BLaER1 treated with 17β-estradiol and CSF1 and Interleukin-3, amounts not matched to agents 10 nM and 100 nM (cell line): ENCODE results near the gene ARL4A.
"Not testable (repeated sequence)": the region's sequence is repeated elsewhere in the genome, so short reads cannot be mapped to it uniquely, and the experiment has no call there.

Experiments
- H3K27ac ChIP-seq, 11 experiments: shearing (Covaris generic); formaldehyde crosslinking; 2 replicates each; pipeline ENCODE4 v1.8.1; 2022
- H3K27me3 ChIP-seq, 11 experiments: shearing (Covaris generic); formaldehyde crosslinking; 2 replicates each; pipeline ENCODE4 v1.8.1; 2022
- H3K36me3 ChIP-seq, 11 experiments: shearing (Covaris generic); formaldehyde crosslinking; 2 replicates each; pipeline ENCODE4 v1.8.1; 2022
- H3K4me1 ChIP-seq, 10 experiments: shearing (Covaris generic); formaldehyde crosslinking; 2 replicates each; pipeline ENCODE4 v1.8.1; 2022
- H3K4me2 ChIP-seq, 11 experiments: shearing (Covaris generic); formaldehyde crosslinking; 2 replicates each; pipeline ENCODE4 v1.8.1; 2022
- H3K4me3 ChIP-seq, 10 experiments: shearing (Covaris generic); formaldehyde crosslinking; 2 replicates each; pipeline ENCODE4 v1.8.1; 2022
- H3K9ac ChIP-seq, 11 experiments: shearing (Covaris generic); formaldehyde crosslinking; 2 replicates each; pipeline ENCODE4 v1.8.1; 2022
- H3K9me3 ChIP-seq, 11 experiments: shearing (Covaris generic); formaldehyde crosslinking; replicated peaks in 1 of 11; 2 replicates each; pipeline ENCODE4 v1.8.1; 2022
- H4K20me1 ChIP-seq, 11 experiments: shearing (Covaris generic); formaldehyde crosslinking; 2 replicates each; pipeline ENCODE4 v1.8.1; 2022
- Cebpa-rat ChIP-seq, 11 experiments: shearing (Covaris generic); IDR thresholded peaks; 2 replicates each; pipeline ENCODE4 v1.8.1; 2022

Gene ARL4A

GRCh38 chr7:12686891-12687717 lies at the start of gene ARL4A:
TSS of gene ARL4A (plus strand) at chr7:12687633. CDS start at chr7:12688255, 622 bp downstream.
- no peak within 1 kb of the TSS for H3K9ac ChIP-seq
- peaks cover 15 to 18% (median 16%) of the 10 kb centered on the region in 11 experiments for H3K9me3 ChIP-seq
- H3K27ac ChIP-seq: no peak within 1 kb of the TSS
- TF ChIP-seq Cebpa-rat (IDR thresholded peaks at IDR 0.05): no peak
- no peaks in the 10 kb centered on the region for H3K36me3 ChIP-seq
- H4K20me1 ChIP-seq: no peaks in the 10 kb centered on the region
- no peak within 1 kb of the TSS for H3K4me3 ChIP-seq
- no peak within 1 kb of the TSS for H3K4me2 ChIP-seq
- no peaks in the 10 kb centered on the region for H3K27me3 ChIP-seq
- H3K4me1 ChIP-seq: peaks cover 0 to 16% (median 1%) of the 10 kb centered on the region in 10 experiments; a peak in 5 of 20 replicates

- H3K27ac ChIP-seq: peak overlapping the region in 1 of 11 experiments; percentile 28; a peak in 1 of 22 replicates
- H3K9me3 ChIP-seq: no peaks in the 10 kb centered on the region
- no peaks in the 10 kb centered on the region for H4K20me1 ChIP-seq
- peak overlapping the region in 1 of 10 experiments; percentile 31; a peak in 2 of 20 replicates for H3K4me3 ChIP-seq
- no peaks in the 10 kb centered on the region for H3K27me3 ChIP-seq
- peak overlapping the region in 2 of 11 experiments; percentile 24 to 29; a peak in 2 of 22 replicates for H3K9ac ChIP-seq
- peaks cover 0 to 19% (median 11%) of the 10 kb centered on the region in 10 experiments; a peak in 15 of 20 replicates for H3K4me1 ChIP-seq
- H3K36me3 ChIP-seq: no peaks in the 10 kb centered on the region
- peak overlapping the region in 7 of 11 experiments; percentile 7 to 90 (median 18); a peak in 10 of 22 replicates for H3K4me2 ChIP-seq
- no peak for TF ChIP-seq Cebpa-rat (IDR thresholded peaks at IDR 0.05)
Observed at GRCh38 chr7:12637819-12638592, 49.4 kb upstream of the ARL4A start.

- peak overlapping the region in 2 of 11 experiments; percentile 75 to 90; a peak in 4 of 22 replicates for H3K4me2 ChIP-seq
Observed at GRCh38 chr7:12638851-12639456, 48.5 kb upstream of the ARL4A start.

GRCh38 chr7:12640299-12641096 lies 46.9 kb upstream of the ARL4A start:
- Histone ChIP-seq H3K9me3 (no peaks in the 10 kb centered on the region), H4K20me1 (no peaks in the 10 kb centered on the region), H3K4me1 (peaks cover 0 to 30% (median 5%) of the 10 kb centered on the region in 10 experiments; a peak in 10 of 20 replicates), H3K4me2 (no peak overlapping the region), H3K9ac (no peak overlapping the region), H3K36me3 (no peaks in the 10 kb centered on the region), H3K27me3 (no peaks in the 10 kb centered on the region), H3K27ac (no peak overlapping the region), H3K4me3 (no peak overlapping the region)
- TF ChIP-seq Cebpa-rat (IDR thresholded peaks at IDR 0.05): no peak

More at GRCh38 chr7:12638851-12639456, 48.5 kb upstream of the ARL4A start:
- Histone ChIP-seq H3K9ac (no peak overlapping the region), H3K27ac (no peak overlapping the region), H4K20me1 (no peaks in the 10 kb centered on the region), H3K4me3 (no peak overlapping the region), H3K36me3 (no peaks in the 10 kb centered on the region), H3K9me3 (no peaks in the 10 kb centered on the region), H3K27me3 (no peaks in the 10 kb centered on the region), H3K4me1 (peaks cover 0 to 28% (median 7%) of the 10 kb centered on the region in 10 experiments; a peak in 14 of 20 replicates)
- TF ChIP-seq Cebpa-rat (IDR thresholded peaks at IDR 0.05): no peak

GRCh38 chr7:12641196-12641595 lies 46.2 kb upstream of the ARL4A start:
- Histone ChIP-seq H3K9me3 (no peaks in the 10 kb centered on the region), H3K9ac (no peak overlapping the region), H3K4me2 (no peak overlapping the region), H3K27ac (no peak overlapping the region), H3K36me3 (no peaks in the 10 kb centered on the region), H3K4me3 (no peak overlapping the region), H3K4me1 (peaks cover 0 to 30% (median 2%) of the 10 kb centered on the region in 10 experiments; a peak in 9 of 20 replicates), H4K20me1 (no peaks in the 10 kb centered on the region), H3K27me3 (no peaks in the 10 kb centered on the region)
- no peak for TF ChIP-seq Cebpa-rat (IDR thresholded peaks at IDR 0.05)

GRCh38 chr7:12642508-12642907 lies 44.9 kb upstream of the ARL4A start:
- Histone ChIP-seq H3K4me3 (no peak overlapping the region), H3K36me3 (no peaks in the 10 kb centered on the region), H3K9me3 (no peaks in the 10 kb centered on the region), H3K4me2 (no peak overlapping the region), H3K4me1 (peaks cover 0 to 30% (median 2%) of the 10 kb centered on the region in 10 experiments; a peak in 9 of 20 replicates), H3K27me3 (no peaks in the 10 kb centered on the region), H3K9ac (no peak overlapping the region), H4K20me1 (no peaks in the 10 kb centered on the region), H3K27ac (no peak overlapping the region)
- TF ChIP-seq Cebpa-rat (IDR thresholded peaks at IDR 0.05): no peak

- TF ChIP-seq Cebpa-rat (IDR thresholded peaks at IDR 0.05): no peak
- H3K4me1 ChIP-seq: peaks cover 0 to 27% (median under 1%) of the 10 kb centered on the region in 10 experiments; a peak in 9 of 20 replicates
Observed at GRCh38 chr7:12643001-12643643, 44.3 kb upstream of the ARL4A start.

GRCh38 chr7:12643644-12644043 lies 43.8 kb upstream of the ARL4A start:
- Histone ChIP-seq H3K4me1 (peaks cover 0 to 22% (median 0%) of the 10 kb centered on the region in 10 experiments; a peak in 7 of 20 replicates), H3K27me3 (no peaks in the 10 kb centered on the region), H4K20me1 (no peaks in the 10 kb centered on the region), H3K27ac (0 out of 22 replicates have a peak overlapping the region, but pooled peaks of 1 of the 11 experiments have one; percentile 20), H3K4me3 (no peak overlapping the region), H3K4me2 (peak overlapping the region in 3 of 11 experiments; percentile 23 to 41 (median 28); a peak in 4 of 22 replicates), H3K9ac (no peak overlapping the region), H3K9me3 (no peaks in the 10 kb centered on the region), H3K36me3 (no peaks in the 10 kb centered on the region)
- no peak for TF ChIP-seq Cebpa-rat (IDR thresholded peaks at IDR 0.05)

More at GRCh38 chr7:12643001-12643643, 44.3 kb upstream of the ARL4A start:
- H3K9me3 ChIP-seq: no peaks in the 10 kb centered on the region
- H3K9ac ChIP-seq: no peak overlapping the region
- no peaks in the 10 kb centered on the region for H3K36me3 ChIP-seq
- no peaks in the 10 kb centered on the region for H4K20me1 ChIP-seq
- H3K27me3 ChIP-seq: no peaks in the 10 kb centered on the region
- 0 out of 22 replicates have a peak overlapping the region, but pooled peaks of 1 of the 11 experiments have one; percentile 20 for H3K27ac ChIP-seq
- no peak overlapping the region for H3K4me3 ChIP-seq
- peak overlapping the region in 3 of 11 experiments; percentile 23 to 41 (median 28); a peak in 4 of 22 replicates for H3K4me2 ChIP-seq

- peaks cover 0 to 14% (median 7%) of the 10 kb centered on the region in 10 experiments; a peak in 11 of 20 replicates for H3K4me1 ChIP-seq
- H3K4me2 ChIP-seq, H4K20me1 ChIP-seq, H3K27me3 ChIP-seq, H3K4me3 ChIP-seq, H3K27ac ChIP-seq, H3K9me3 ChIP-seq, H3K9ac ChIP-seq, H3K36me3 ChIP-seq: not testable (repeated sequence)
Observed at GRCh38 chr7:12645212-12645611, 42.2 kb upstream of the ARL4A start.
